Esophagus (tissue), 2 donors: Measurements from ENCODE around the gene NCAPG. TPM values are rescaled to one million over a fixed set of nuclear protein-coding genes. Genes with fewer than 3 reads are reported as not detected.
A peak's percentile ranks its signal among the peaks of the same experiment; 100 is the strongest.

Experiments used
- H3K27ac ChIP-seq, 2 donors: one replicate each; pipeline ENCODE4 v1.5.1; 2013; ENCODE audit warnings: low read depth in 2 of 2, mild to moderate bottlenecking in 2 of 2, inconsistent platforms in 1 of 2, low read length in 1 of 2, moderate library complexity in 1 of 2
- H3K27me3 ChIP-seq, 2 donors: one replicate each; pipeline ENCODE4 v1.6.1; 2013; ENCODE audit warnings: low read length in 2 of 2, control low read depth in 1 of 2, mild to moderate bottlenecking in 1 of 2; ENCODE audit not compliant: insufficient read depth in 2 of 2, control insufficient read depth in 1 of 2
- H3K36me3 ChIP-seq, 2 donors: one replicate each; pipeline ENCODE4 v1.6.1; 2013; ENCODE audit warnings: low read length in 1 of 2; ENCODE audit not compliant: control insufficient read depth in 2 of 2, insufficient read depth in 2 of 2
- H3K4me1 ChIP-seq, 2 donors: one replicate each; pipeline ENCODE4 v1.6.1; 2013; ENCODE audit warnings: low read length in 1 of 2; ENCODE audit not compliant: control insufficient read depth in 2 of 2, insufficient read depth in 2 of 2
- H3K4me3 ChIP-seq, 2 donors: one replicate each; pipeline ENCODE4 v1.5.1; 2013; ENCODE audit warnings: low read length in 2 of 2, mild to moderate bottlenecking in 2 of 2, low read depth in 1 of 2, moderate library complexity in 1 of 2
- H3K9me3 ChIP-seq, 2 donors: one replicate each; pipeline ENCODE4 v1.6.1; 2013; ENCODE audit warnings: mild to moderate bottlenecking in 2 of 2, low read depth in 1 of 2, low read length in 1 of 2, moderate library complexity in 1 of 2; ENCODE audit not compliant: control insufficient read depth in 2 of 2, insufficient read depth in 1 of 2
- WGBS, 2 donors: extraction: QIAGEN DNeasy Blood & Tissue Kit; methylation state at CpG; one replicate each; pipeline ENCODE4 v1.1.7; 2013; 5-methylcytosine and 5-hydroxymethylcytosine counted together
- polyA plus RNA-seq, 2 donors: library from polyadenylated mRNA; stranded (reverse); fragments of 200-250 nt; gene quantifications; one replicate each; pipeline ENCODE4 v1.2.3, GENCODE V29; 2013
- donor health status: healthy with polysubstance abuse.
- donor health status: Bipolar disorder and iron deficiency.

The NCAPG gene
- polyA plus RNA-seq, result 1 to 10 TPM; 5.6 to 7.0 TPM

DNA sequence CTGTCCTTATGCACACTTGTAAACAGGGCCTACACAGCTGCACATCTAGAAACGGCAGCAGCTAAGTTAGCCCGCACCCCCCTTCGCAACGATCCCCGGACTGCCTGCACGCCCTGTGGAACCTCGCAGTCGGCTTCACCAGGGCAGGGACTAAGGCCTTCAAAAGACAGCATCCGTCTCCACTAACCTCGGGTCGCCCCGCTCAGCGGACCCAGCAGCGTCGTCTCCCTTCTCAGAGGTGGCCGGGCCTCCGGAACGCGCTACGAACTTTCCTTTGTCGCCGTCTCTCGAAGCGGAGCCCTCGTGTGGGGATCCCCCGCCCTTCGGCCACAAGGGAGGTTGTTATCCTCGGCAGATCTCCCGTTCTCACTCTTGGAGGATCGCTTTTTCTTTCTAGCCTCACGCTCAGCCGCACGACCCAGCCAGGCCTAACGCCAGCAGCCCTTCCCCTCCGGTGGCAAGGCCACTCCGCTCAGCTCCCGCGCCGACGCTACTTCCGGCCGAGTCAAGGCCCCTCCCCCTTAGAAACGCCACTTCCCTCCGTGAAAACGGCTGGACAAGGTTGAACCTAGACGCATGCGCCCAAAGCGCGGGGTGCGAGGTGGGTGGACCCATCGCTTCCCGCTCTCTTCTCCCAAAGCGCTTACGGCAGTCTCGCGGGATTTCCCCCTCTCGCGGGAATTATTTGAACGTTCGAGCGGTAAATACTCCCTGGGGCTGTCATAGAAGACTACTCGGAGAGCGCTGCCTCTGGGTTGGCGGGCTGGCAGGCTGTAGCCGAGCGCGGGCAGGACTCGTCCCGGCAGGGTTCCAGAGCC lies at the start of gene NCAPG, which contains the start of gene DCAF16:
TSS of gene NCAPG (plus strand) at position 720 of the 818 bp plus-strand sequence. CDS start 99 bp downstream, outside the sequence.
TSS of gene DCAF16 (minus strand) at position 498 of the 818 bp plus-strand sequence. CDS start 6,616 bp downstream, outside the sequence.
- peaks cover 2 to 4% of the 10 kb centered on the region in 2 donors for H3K4me1 ChIP-seq
- WGBS, 2 donors, result 0% methylated on average over 69 of the region's 69 CpGs
- no peaks in the 10 kb centered on the region for H3K9me3 ChIP-seq

GRCh38 chr4:17761062-17761461 lies 49.7 kb upstream of the NCAPG start:
- H3K9me3 ChIP-seq, result peaks cover 0 to 2% of the 10 kb centered on the region in 2 donors
- no peaks in the 10 kb centered on the region for H3K4me1 ChIP-seq
- 42 to 46% methylated on average over 1 of the region's 1 CpG for whole genome bisulfite sequencing, 2 donors
- no peak overlapping the region for H3K4me3 ChIP-seq
- H3K36me3 ChIP-seq, result no peaks in the 10 kb centered on the region
- no peaks in the 10 kb centered on the region for H3K27me3 ChIP-seq
- no peak overlapping the region for H3K27ac ChIP-seq

More for the DNA sequence above, at the start of gene NCAPG, which contains the start of gene DCAF16:
- peak within 1 kb of the TSS; percentile 88 to 94 for H3K4me3 ChIP-seq
- H3K36me3 ChIP-seq, result no peaks in the 10 kb centered on the region
- peak within 1 kb of the TSS; percentile 95 to 98 for H3K27ac ChIP-seq
- H3K27me3 ChIP-seq, result no peaks in the 10 kb centered on the region

DNA sequence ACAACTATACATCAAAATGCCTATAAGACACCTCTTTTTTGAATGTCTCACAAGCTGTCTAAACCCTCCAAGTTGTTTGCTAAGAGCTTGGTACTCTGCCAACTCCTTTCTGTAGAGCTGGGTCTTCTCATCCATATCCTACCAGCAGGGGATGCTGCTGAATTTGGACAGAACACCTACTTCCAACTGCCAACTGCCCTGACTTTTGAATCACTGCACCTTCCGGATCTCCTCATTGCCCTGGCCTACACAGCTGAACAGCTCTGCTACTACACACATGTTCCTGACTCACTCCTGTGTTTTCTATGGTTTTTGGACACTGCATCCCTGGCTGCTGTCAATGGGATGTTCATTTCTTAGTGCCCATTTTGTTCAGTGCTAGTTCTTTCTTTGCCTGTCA lies 48.1 kb upstream of the NCAPG start:
- Histone ChIP-seq H3K4me1 (no peaks in the 10 kb centered on the region), H3K4me3 (no peak overlapping the region), H3K9me3 (peaks cover 2 to 5% of the 10 kb centered on the region in 2 donors), H3K27ac (no peak overlapping the region), H3K36me3 (no peaks in the 10 kb centered on the region), H3K27me3 (no peaks in the 10 kb centered on the region)
- WGBS, 2 donors, result 65 to 74% methylated on average over 1 of the region's 1 CpG

GRCh38 chr4:17763416-17763815 lies 47.4 kb upstream of the NCAPG start:
- 86 to 91% methylated on average over 3 of the region's 3 CpGs for WGBS, 2 donors
- Histone ChIP-seq H3K27me3 (no peaks in the 10 kb centered on the region), H3K36me3 (no peaks in the 10 kb centered on the region), H3K27ac (no peak overlapping the region), H3K4me3 (no peak overlapping the region), H3K4me1 (no peaks in the 10 kb centered on the region), H3K9me3 (peaks cover 2 to 5% of the 10 kb centered on the region in 2 donors)

DNA sequence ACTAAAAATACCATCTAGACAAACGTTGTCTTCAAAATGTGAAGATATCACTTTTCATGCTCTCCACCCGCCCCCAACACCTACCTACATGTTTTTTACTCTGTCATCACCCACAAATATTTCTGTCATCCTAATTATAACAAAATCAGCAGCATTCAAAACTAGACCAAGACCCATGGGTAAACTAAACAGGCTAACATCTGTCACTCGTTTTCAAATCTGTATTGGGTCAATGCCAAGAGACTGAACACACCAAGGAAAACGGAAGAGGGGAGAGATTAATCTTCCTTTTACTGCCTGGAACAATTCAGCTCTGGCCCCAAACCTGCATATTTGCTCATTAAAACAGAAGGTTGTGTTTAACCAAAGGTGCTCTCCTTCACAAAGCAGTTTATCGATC lies 46.8 kb upstream of the NCAPG start:
- Histone ChIP-seq H3K27me3 (no peaks in the 10 kb centered on the region), H3K27ac (no peak overlapping the region), H3K4me3 (no peak overlapping the region), H3K36me3 (no peaks in the 10 kb centered on the region), H3K4me1 (no peaks in the 10 kb centered on the region), H3K9me3 (peaks cover 2 to 5% of the 10 kb centered on the region in 2 donors)
- WGBS, 2 donors, result 44 to 45% methylated on average over 5 of the region's 5 CpGs

DNA sequence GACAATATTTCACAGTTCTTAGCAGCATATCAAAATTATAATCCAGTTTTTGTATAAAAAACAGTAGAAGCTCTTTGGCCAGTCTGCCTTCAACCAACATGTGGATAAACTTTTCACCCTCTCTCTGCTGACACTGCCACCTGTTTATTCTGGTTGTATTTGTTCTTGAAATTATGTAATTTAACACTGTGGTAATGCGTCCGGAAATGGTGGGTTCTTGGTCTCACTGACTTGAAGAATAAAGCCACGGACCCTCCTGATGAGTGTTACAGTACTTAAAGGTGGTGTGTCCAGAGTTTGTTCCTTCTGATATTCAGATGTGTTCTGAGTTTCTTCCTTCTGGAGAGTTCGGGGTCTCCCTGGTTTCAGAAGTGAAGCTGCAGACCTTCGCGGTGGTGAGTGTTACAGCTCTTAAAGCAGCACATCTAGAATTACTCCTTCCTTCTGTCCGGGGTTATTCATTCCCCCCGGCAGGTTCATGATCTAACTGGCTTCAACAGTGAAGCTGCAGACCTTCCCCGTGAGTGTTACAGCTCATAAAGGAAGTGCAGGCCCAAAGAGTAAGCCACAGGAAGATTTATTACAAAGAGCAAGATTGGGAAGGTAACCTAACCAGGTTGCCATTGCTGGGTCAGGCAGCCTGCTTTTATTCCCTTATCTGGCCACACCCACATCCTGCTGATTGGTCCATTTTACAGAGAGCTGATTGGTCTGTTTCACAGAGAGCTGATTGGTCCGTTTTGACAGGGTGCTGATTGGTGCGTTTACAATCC lies 45.1 kb upstream of the NCAPG start:
- H3K27ac ChIP-seq, result no peak overlapping the region
- H3K27me3 ChIP-seq, result no peaks in the 10 kb centered on the region
- H3K4me1 ChIP-seq, result no peaks in the 10 kb centered on the region
- H3K9me3 ChIP-seq, result peaks cover 2 to 5% of the 10 kb centered on the region in 2 donors
- WGBS, 2 donors, result 78 to 83% methylated on average over 11 of the region's 11 CpGs
- no peaks in the 10 kb centered on the region for H3K36me3 ChIP-seq
- no peak overlapping the region for H3K4me3 ChIP-seq

DNA sequence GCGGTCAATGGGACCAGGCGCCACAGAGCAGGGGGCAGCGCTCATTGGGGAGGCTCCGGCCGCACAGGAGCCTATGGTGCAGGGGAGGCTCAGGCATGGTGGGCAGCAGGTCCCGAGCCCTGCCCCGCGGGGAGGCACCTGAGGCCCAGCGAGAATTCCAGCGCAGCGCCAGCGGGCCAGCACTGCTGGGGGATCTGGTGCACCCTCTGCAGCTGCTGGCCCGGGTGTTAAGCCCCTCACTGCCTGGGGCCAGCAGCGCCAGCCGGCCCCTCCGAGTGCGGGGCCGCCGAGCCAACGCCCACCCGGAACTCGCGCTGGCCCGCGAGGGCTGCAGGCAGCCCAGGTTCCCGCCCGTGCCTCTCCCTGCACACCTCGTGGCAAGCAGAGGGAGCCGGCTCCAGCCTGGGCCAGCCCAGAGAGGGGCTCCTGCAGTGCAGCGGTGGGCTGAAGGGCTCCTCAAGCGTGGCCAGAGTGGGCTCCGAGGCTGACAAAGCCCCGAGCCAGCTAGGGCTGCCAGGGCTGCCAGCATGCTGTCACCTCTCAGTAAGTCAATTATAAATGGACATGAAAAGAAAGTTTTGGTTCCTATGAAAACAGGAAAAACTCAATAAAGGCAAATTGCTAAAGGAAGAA lies 43.8 kb upstream of the NCAPG start:
- H3K27ac ChIP-seq, result no peak overlapping the region
- H3K36me3 ChIP-seq, result no peaks in the 10 kb centered on the region
- H3K4me1 ChIP-seq, result no peaks in the 10 kb centered on the region
- H3K9me3 ChIP-seq, result peaks cover 2 to 5% of the 10 kb centered on the region in 2 donors
- H3K4me3 ChIP-seq, result no peak overlapping the region
- 92 to 96% methylated on average over 31 to 33 of the region's 33 CpGs for WGBS, 2 donors
- H3K27me3 ChIP-seq, result no peaks in the 10 kb centered on the region

DNA sequence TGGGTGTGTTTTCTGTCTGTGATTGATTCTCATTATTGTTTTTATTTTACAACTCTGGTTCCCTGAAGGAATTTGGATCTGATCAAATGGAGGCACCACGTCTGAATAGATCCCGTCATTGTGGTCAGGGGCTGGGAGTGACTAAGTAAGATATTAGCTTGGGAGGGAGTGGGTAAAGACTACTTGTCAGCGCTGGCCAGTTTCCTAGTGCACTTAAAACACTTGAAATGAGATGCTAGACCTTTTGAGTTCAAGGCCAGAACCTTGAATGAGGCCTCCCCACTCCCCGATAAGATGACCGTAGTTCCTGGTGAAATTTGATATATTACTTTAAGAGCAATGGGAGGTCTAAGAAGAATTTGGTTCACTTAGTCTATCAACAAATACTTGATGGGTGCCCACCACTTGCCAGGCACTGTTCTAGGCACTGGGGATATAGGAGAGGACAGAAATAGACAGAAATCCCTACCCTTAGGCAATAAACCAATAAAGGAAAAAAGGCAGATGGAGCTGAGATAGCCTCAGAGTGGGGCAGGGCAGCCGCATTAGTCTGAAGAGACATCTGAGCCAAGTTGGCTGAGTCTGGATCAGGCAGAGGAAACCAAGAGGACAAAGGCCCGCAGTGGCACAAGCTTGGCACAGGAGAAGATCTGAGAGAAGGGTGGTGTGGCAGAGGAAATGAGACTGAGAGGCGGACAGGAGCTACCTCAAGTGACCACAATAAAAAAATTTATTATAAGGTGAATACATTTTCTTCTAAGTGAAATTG lies 41.2 kb upstream of the NCAPG start:
- no peaks in the 10 kb centered on the region for H3K4me1 ChIP-seq
- H3K36me3 ChIP-seq, result no peaks in the 10 kb centered on the region
- no peak overlapping the region for H3K27ac ChIP-seq
- no peaks in the 10 kb centered on the region for H3K27me3 ChIP-seq
- H3K4me3 ChIP-seq, result no peak overlapping the region
- peaks cover 2 to 5% of the 10 kb centered on the region in 2 donors for H3K9me3 ChIP-seq
- 56 to 59% methylated on average over 8 of the region's 8 CpGs for WGBS, 2 donors

- no peaks in the 10 kb centered on the region for H3K36me3 ChIP-seq
- 45 to 60% methylated on average over 4 of the region's 4 CpGs for WGBS, 2 donors
- peaks cover 1 to 5% of the 10 kb centered on the region in 2 donors for H3K9me3 ChIP-seq
- H3K27ac ChIP-seq, result peak overlapping the region; percentile 73 to 92
- no peak overlapping the region for H3K4me3 ChIP-seq
- no peaks in the 10 kb centered on the region for H3K4me1 ChIP-seq
- H3K27me3 ChIP-seq, result no peaks in the 10 kb centered on the region
Observed at GRCh38 chr4:17770845-17771244, 39.9 kb upstream of the NCAPG start.
